LNCAP (cell line): ENCODE data around the gene JUND.

Source experiments
- TF ChIP-seq, protein P1 (sequence below): fragments of 450-650 bp; IDR thresholded peaks from 2 replicates; pipeline ENCODE4 v1.5.1; 2017; ENCODE audit warnings: mild to moderate bottlenecking

JUND gene

DNA sequence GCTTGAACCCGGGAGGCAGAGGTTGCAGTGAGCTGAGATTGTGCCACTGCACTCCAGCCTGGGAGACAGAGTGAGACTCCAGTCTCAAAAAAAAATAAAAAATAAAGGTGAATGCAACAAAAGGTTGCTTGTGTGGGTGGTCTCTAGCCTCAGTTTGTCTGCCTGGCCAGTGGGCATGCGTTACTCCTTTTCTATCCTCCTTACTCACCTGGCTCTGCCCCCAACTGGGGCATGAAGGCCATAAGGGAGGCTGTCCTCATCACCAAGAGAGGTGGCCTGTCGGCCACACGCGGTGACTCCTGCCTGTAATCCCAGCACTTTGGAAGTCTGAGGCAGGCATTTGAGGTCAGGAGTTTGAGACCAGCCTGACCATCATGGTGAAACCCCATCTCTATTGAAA is 1.9 kb upstream of the JUND start:
- TF ChIP-seq, protein P1, sequence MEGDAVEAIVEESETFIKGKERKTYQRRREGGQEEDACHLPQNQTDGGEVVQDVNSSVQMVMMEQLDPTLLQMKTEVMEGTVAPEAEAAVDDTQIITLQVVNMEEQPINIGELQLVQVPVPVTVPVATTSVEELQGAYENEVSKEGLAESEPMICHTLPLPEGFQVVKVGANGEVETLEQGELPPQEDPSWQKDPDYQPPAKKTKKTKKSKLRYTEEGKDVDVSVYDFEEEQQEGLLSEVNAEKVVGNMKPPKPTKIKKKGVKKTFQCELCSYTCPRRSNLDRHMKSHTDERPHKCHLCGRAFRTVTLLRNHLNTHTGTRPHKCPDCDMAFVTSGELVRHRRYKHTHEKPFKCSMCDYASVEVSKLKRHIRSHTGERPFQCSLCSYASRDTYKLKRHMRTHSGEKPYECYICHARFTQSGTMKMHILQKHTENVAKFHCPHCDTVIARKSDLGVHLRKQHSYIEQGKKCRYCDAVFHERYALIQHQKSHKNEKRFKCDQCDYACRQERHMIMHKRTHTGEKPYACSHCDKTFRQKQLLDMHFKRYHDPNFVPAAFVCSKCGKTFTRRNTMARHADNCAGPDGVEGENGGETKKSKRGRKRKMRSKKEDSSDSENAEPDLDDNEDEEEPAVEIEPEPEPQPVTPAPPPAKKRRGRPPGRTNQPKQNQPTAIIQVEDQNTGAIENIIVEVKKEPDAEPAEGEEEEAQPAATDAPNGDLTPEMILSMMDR, result no peak

DNA sequence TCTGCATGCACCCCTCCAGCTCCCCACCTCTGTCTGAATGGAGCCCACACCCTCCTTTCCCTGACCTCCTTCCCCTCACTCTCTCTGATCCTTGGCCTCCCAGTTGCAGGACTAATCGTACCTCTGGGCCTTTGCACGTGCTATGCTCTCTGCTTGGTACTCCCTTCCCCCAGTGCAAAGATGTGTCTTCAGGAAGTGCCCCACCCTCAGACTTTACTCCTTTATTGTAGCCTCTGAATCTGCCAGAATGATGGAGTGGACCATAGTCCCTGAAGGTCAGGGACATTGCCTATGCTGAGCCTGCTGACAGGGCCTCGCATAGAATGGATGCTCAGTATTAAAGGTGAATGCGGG is 1.3 kb upstream of the JUND start:
- TF ChIP-seq, protein P1, result no peak

DNA sequence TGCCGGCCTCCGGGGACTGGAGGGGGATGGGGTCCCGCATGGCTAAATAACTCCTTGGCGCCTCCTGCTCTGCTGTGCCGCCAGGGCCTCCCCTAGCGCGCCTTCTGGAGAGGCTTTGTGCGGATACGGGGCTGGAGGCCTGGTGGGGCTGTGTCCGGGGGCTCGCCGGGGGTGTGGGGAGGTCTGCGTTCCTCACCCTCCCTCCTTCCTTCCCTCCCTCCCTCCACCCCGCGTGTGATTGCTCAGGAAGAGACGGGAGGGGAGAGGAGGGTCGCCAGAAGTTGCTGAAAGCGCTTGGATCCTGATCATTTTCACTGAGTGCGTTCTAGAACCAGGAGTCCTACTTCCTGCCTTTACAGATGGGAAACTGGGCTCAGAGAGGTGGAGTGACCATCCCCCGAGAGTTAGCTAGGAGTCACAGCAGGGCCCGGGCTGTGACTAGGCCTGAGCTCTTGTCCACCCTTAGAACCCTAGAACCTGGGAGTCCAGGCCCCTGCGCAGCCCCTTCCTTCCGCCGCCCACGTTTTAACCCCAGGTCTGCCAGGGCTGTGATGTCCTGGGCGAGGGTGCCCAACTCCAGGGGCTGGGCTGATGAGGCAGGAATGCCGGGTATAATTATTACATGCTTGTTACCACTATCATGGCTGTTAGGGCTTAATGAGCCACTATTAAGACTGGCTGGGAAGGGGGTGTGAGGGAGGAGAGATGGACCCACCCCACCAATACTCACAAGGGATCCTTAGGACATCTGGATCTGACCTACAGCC is 782 bp upstream of the JUND start:
- TF ChIP-seq, protein P1, result no peak

DNA sequence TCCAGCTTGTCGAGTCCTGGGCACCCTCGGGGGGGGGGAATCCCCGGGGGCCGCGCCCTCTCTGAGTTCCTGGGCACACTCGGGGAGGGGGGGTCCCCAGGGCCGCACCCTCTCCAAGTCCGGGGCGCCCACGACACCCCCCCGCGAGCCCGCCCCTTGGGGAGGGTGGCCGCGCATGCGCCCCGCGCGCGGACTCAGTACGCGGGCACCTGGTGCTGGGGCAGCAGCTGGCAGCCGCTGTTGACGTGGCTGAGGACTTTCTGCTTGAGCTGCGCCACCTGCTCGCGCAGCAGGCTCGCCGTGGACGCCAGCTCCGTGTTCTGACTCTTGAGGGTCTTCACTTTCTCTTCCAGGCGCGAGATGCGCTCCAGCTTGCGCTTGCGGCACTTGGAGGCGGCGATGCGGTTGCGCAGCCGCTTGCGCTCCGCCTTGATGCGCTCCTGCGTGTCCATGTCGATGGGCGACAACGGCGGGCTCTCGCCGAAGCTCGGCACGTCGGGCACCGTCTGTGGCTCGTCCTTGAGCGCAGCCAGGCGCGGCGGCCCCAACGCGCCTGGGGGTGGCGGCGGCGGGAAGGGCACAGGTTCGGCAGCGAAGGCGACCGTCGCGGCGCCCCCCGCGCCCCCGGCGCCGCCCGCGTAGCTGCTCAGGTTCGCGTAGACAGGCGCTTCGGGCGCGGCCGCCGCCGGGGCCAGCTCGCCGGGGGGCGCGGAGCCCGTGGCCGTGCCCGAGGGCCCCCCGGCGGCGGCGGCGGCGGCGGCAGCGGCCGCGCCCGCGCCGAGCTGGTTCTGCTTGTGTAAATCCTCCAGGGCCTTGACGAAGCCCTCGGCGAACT is 958 bp downstream of the JUND start:
- TF ChIP-seq, protein P1, result no peak

DNA sequence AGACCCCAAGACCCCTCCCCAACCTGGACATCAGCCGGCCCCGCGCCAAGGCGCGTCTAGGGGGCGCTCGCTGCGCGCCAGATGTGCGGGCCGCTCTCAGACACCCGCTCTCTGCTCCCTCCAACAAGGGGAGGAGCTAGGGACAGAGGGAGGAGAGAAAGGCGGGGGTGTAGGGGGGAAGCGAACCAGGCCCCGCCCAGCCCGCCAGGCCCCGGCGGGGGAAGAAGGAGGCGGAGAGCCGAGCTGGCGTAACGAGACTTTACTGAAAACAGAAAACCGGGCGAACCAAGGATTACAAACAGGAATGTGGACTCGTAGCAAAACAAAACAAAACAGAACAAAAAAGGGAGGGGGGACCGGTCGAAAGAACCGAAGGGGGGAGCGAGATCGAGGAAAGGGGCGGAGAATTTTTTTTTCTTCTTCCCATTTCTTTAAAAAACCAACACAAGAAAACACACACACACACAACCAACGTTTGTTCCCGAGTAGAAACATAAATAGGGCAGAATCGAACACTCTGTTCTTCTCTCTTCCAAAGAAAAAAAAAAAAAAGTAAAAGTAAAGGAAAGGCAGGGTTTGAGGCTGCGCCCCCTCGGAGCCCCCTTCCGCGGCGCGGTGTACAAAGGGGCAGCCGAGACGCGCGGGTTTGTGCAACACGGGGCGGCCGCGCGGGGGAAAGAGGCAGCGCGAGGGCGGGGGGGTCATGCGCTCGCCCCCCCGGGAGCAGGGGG is 1.7 kb downstream of the JUND start:
- TF ChIP-seq, protein P1, result peak; percentile 91

DNA sequence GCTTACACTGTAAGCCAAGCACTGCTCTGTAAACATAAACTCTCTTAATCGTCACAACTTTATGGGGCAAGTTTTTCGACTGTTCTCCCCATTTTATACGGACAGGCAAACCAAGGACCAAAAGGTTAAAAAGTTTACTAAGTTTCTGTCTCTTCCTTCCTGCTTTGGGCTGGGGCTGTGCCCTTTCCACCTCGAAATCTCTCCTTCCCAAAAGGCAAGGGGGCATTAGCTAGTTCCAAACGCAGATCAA is 2.2 kb downstream of the JUND start:
- TF ChIP-seq, protein P1, result no peak

DNA sequence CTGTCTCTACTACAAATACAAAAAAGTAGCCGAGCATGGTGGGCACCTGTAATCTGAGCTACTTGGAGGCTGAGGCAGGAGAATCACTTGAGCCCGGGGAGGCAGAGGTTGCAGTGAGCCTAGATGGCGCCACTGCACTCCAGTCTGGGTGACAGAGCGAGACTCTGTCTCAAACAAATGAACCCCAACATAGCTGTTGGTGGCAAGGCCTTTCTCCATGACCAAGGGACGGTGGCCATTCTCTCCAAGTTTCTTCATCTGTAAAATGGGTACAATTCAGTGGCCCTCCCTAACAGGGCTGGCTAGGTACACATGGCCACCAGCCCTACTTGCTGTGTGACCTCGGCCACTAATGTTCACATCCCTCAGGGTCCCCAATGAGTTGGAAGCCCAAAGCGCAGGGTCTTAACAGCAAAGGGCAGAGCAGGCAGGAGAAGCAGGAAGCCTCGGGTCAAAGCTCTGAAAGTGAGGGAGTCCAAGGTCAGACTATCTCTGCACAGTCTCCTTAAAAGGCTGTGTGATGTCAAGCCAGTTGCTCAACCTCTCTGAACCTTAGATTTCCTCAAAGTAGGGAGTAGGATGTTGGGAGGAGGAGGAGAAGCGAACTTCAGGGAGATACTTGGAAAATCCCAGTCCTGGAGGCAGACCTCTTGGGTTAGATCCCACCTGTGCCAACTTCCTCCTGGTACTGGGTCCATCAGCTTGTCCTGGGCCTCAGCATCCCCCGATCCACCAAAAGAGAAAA is 2.7 kb downstream of the JUND start:
- TF ChIP-seq, protein P1, result peak; percentile 35; the same call in 1 of the 2 replicates
